ENCODE results near the gene NFIX. TPM values are rescaled to one million over a fixed set of nuclear protein-coding genes. Genes with fewer than 3 reads are reported as not detected.

NFIX gene
- total and polyA plus RNA-seq, 9 of the 15 experiments (the other 6 are each of a cell fraction or from before 2014, with no cell fraction given): 0.28 to 26.8 (median 5.4) TPM

DNA sequence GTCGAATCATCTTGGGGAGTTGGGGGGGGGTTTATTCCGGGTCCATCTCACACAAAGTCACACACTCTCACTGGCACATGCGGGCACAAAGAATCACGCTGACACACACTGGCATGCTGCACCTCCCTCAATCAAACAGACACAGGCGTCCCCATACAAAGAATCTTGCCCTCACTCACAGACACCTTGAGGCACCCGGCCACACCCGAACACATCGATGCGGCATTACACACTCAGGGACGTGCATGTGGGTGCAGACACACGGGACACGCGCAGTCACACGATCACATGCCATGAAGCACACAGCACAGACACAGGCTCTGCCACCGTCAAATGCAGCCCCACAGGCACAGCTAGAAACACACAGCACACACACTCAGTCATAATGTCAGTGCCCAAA is 7.8 kb downstream of the NFIX start:
- peaks cover 15% of the 10 kb centered on the region; the same call in 1 of the 3 replicates for H3K36me3 ChIP-seq (ENCODE audit: control insufficient read depth, insufficient read depth, low read length)
- ChIA-PET POLR2A (interaction anchor here (0.6 to 2.0 kb wide), 3 partner anchors 10 to 50 kb away, joined by 4 to 10 read pairs (median 4); no protein-coding TSS in a partner anchor), CTCF (ENCODE audit: low intra/inter-chr PET ratio) (no interaction called here)
- WGBS (ENCODE audit: insufficient coverage, low coverage, missing lambda C conversion rate): 87% methylated on average over 14 of the region's 15 CpGs
- H3K4me1 ChIP-seq (replicated peaks in 1 of 2; ENCODE audit: control insufficient read depth in 2 of 2, insufficient read depth in 2 of 2, low read length in 2 of 2): peaks cover 0 to 36% of the 10 kb centered on the region in 2 experiments; a peak in 2 of 5 replicates
- intact Hi-C loops (cut with micrococcal nuclease): no loop called here
- no peak overlapping the region for H3K27ac ChIP-seq (ENCODE audit: extremely low read depth, low read depth, low read length)
- no peak overlapping the region for H3K9ac ChIP-seq (ENCODE audit: insufficient read depth in 1 of 2, low read depth in 2 of 2, low read length in 2 of 2)
- H3K27me3 ChIP-seq (ENCODE audit: control insufficient read depth in 2 of 2, insufficient read depth in 2 of 2, low read length in 2 of 2): no peaks in the 10 kb centered on the region
- in situ Hi-C loops (cut with MboI): no loop called here
- peaks cover 16% of the 10 kb centered on the region for H4K20me1 ChIP-seq (replicated peaks; ENCODE audit: control insufficient read depth, insufficient read depth, low read length)
- peaks cover 45% of the 10 kb centered on the region for H3K79me2 ChIP-seq (ENCODE audit: control insufficient read depth, insufficient read depth, low read length)
- H3K9me1 ChIP-seq (ENCODE audit: control insufficient read depth, insufficient read depth, low read length): peaks cover 8% of the 10 kb centered on the region
- H3K9me3 ChIP-seq (replicated peaks; ENCODE audit: control insufficient read depth, insufficient read depth, low read depth, low read length): no peaks in the 10 kb centered on the region
- no peak for TF ChIP-seq SMAD1 (IDR thresholded peaks at IDR 0.05; ENCODE audit: low read depth, low read length, partially characterized antibody)
- TF ChIP-seq TAL1 (IDR thresholded peaks at IDR 0.05): no peak
- TF ChIP-seq ZSCAN32 (CRISPR knock-in tag; IDR thresholded peaks at IDR 0.05): no peak
- TF ChIP-seq ILF3 (IDR thresholded peaks at IDR 0.05; ENCODE audit: borderline replicate concordance): no peak
- TF ChIP-seq SIN3A (IDR thresholded peaks at IDR 0.05; ENCODE audit: borderline replicate concordance in 2 of 2, control insufficient read depth in 1 of 2, low read depth in 2 of 2, low read length in 2 of 2): no peak
- no peak for ATAC-seq
- no TSS peak for BruUV-seq (replicated peaks)
- no peak overlapping the region for H2AFZ ChIP-seq (ENCODE audit: low read depth, low read length)
- no peak overlapping the region for H3K4me3 ChIP-seq
- DNase-seq (ENCODE audit: extremely low read depth in 1 of 4, low spot score in 3 of 4): no peak
- H3K4me2 ChIP-seq (ENCODE audit: insufficient read depth, low read length): no peak overlapping the region
- FAIRE-seq: no peak

DNA sequence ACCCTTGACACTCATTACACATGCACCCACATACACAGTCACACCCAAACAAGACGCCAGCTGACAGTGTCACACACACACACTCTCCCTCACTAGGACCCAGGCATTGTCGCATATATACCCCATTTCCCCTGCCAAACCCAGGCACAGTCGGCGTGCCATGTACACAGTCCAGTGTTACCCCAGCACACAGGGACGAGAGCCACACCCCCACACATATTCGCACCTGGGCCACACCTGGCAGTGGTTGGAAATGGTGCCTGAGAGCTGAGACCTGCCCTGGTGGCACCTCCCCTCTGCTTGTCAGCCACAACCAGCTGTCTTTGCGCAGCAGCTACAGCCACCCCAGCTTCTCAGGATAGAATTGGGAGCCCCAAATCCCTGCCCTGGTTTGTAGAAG is 9.0 kb downstream of the NFIX start:
- no TSS peak for BruUV-seq (replicated peaks)
- in situ Hi-C loops (cut with MboI) (no loop called here), intact Hi-C loops (cut with micrococcal nuclease) (no loop called here)
- no peaks in the 10 kb centered on the region for H3K27me3 ChIP-seq (ENCODE audit: control insufficient read depth in 2 of 2, insufficient read depth in 2 of 2, low read length in 2 of 2)
- ChIA-PET POLR2A (interaction anchor here (0.6 to 2.0 kb wide), 3 partner anchors 10 to 23 kb away, joined by 3 to 10 read pairs (median 5); no protein-coding TSS in a partner anchor), CTCF (ENCODE audit: low intra/inter-chr PET ratio) (no interaction called here)
- no peak overlapping the region for H3K4me2 ChIP-seq (ENCODE audit: insufficient read depth, low read length)
- no peak for FAIRE-seq
- H3K27ac ChIP-seq (ENCODE audit: extremely low read depth, low read depth, low read length): no peak overlapping the region
- no peaks in the 10 kb centered on the region for H3K9me3 ChIP-seq (replicated peaks; ENCODE audit: control insufficient read depth, insufficient read depth, low read depth, low read length)
- H3K9ac ChIP-seq (ENCODE audit: insufficient read depth in 1 of 2, low read depth in 2 of 2, low read length in 2 of 2): peak overlapping the region in 1 of 2 experiments; percentile 6; a peak in 1 of 4 replicates
- no peak for TF ChIP-seq CREM (IDR thresholded peaks at IDR 0.05; ENCODE audit: low read depth)
- no peak for TF ChIP-seq NR2F6 (CRISPR knock-in tag; IDR thresholded peaks at IDR 0.05)
- TF ChIP-seq PTBP1 (IDR thresholded peaks at IDR 0.05; ENCODE audit: low read depth, low read length): no peak
- TF ChIP-seq CREBBP (IDR thresholded peaks at IDR 0.05; ENCODE audit: low read depth, low read length): no peak
- no peak for TF ChIP-seq ZFP1 (CRISPR knock-in tag; IDR thresholded peaks at IDR 0.05)
- TF ChIP-seq NCOA2 (IDR thresholded peaks at IDR 0.05; ENCODE audit: partially characterized antibody in 2 of 2): no peak
- TF ChIP-seq EP400 (IDR thresholded peaks at IDR 0.05): no peak
- H3K4me1 ChIP-seq (replicated peaks in 1 of 2; ENCODE audit: control insufficient read depth in 2 of 2, insufficient read depth in 2 of 2, low read length in 2 of 2): peaks cover 0 to 43% of the 10 kb centered on the region in 2 experiments; a peak in 2 of 5 replicates
- peaks cover 7% of the 10 kb centered on the region; the same call in 2 of the 3 replicates for H3K36me3 ChIP-seq (ENCODE audit: control insufficient read depth, insufficient read depth, low read length)
- no peak overlapping the region for H2AFZ ChIP-seq (ENCODE audit: low read depth, low read length)
- no peak overlapping the region for H3K4me3 ChIP-seq
- 73% methylated on average over 7 of the region's 7 CpGs for WGBS (ENCODE audit: insufficient coverage, low coverage, missing lambda C conversion rate)
- peaks cover 8% of the 10 kb centered on the region for H3K9me1 ChIP-seq (ENCODE audit: control insufficient read depth, insufficient read depth, low read length)
- no peak for ATAC-seq
- DNase-seq (ENCODE audit: extremely low read depth in 1 of 4, low spot score in 3 of 4): no peak
- peaks cover 43% of the 10 kb centered on the region for H3K79me2 ChIP-seq (ENCODE audit: control insufficient read depth, insufficient read depth, low read length)
- H4K20me1 ChIP-seq (replicated peaks; ENCODE audit: control insufficient read depth, insufficient read depth, low read length): peaks cover 16% of the 10 kb centered on the region
